Loucy (cell line): ENCODE results near the gene PDIA6.

Source experiments
- EZH2phosphoT487 ChIP-seq: fragments of 200-600 bp; IDR thresholded peaks from 2 replicates; pipeline ENCODE4 v1.6.1; 2018; ENCODE audit warnings: antibody characterized with exemption, mild to moderate bottlenecking, moderate library complexity, borderline replicate concordance
- TF ChIP-seq, protein P1 (sequence below): fragments of 200-600 bp; sonication (generic); conservative IDR thresholded peaks from 2 replicates; pipeline ENCODE4 v1.5.1; 2014; ENCODE audit warnings: mild to moderate bottlenecking, antibody characterized with exemption, low read length

DNA sequence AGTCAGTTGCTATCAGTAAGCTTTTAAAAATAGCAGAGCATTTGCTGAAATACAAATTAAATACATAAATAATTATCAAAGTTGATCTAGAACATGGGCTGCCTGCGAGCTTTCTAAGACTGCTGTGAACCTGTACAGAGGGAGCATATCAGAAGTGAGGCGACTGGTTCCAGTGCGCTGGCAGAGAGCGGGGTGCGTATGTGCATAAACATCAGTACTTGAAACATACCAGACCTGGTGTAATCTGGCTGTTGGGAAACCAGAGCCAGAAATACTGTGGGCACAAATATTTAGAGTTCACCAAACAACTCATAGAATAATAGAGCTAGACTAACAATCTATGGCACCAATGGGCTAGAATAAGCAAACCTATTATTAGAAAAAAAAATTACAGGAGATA, 27.3 kb downstream of the PDIA6 start:
- TF ChIP-seq, protein P1, sequence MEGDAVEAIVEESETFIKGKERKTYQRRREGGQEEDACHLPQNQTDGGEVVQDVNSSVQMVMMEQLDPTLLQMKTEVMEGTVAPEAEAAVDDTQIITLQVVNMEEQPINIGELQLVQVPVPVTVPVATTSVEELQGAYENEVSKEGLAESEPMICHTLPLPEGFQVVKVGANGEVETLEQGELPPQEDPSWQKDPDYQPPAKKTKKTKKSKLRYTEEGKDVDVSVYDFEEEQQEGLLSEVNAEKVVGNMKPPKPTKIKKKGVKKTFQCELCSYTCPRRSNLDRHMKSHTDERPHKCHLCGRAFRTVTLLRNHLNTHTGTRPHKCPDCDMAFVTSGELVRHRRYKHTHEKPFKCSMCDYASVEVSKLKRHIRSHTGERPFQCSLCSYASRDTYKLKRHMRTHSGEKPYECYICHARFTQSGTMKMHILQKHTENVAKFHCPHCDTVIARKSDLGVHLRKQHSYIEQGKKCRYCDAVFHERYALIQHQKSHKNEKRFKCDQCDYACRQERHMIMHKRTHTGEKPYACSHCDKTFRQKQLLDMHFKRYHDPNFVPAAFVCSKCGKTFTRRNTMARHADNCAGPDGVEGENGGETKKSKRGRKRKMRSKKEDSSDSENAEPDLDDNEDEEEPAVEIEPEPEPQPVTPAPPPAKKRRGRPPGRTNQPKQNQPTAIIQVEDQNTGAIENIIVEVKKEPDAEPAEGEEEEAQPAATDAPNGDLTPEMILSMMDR, result no peak
- TF ChIP-seq EZH2phosphoT487, result no peak
